NCI-H446 (cell line): ENCODE results near the gene COL1A1.
A peak's percentile ranks its signal among the peaks of the same experiment; 100 is the strongest.

Experiments
- DNase-seq, 2 experiments: peaks; one replicate each; lab custom pipeline; 2025; lab: John Stamatoyannopoulos, UW

Gene COL1A1

GRCh38 chr17:50172130-50172529 lies 29.3 kb downstream of the COL1A1 start:
- DNase-seq: no peak

DNA sequence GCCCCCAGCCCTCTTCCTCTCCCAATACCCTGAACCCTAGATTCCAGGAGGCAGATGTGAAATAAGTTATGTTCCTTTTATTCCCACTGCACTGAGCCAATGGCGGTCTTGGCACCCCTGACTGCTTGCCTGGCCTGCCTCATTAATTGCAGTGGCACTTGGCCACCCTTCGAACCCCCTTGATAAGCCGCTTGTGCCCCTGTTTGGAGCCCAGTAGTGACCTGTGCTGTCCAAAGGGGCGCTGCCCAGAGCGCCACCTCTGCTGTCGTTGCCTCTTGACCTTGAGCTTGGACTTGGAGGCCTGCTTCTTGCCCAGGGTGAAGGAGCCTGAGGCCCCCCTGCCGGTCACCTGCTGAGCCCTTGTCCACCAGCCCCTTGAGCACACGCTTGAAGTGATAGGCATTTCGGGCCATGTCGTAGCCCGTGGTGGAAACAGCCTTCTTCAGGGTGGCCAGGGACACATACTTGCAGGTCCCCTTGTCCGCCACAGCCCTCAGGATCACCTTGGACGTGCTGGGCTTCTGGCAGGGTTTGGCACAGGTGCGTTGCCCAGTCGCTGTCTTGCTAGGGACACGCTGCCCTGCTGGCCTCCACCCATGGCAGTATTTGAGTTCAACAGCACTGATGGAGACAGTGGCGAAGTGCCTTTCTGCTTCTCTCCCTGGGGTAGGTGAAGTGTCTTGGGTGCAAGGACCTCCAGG lies 29.9 kb downstream of the COL1A1 start:
- no peak for DNase-seq

- DNase-seq: no peak
Observed at GRCh38 chr17:50170662-50171370, 30.6 kb downstream of the COL1A1 start.

DNA sequence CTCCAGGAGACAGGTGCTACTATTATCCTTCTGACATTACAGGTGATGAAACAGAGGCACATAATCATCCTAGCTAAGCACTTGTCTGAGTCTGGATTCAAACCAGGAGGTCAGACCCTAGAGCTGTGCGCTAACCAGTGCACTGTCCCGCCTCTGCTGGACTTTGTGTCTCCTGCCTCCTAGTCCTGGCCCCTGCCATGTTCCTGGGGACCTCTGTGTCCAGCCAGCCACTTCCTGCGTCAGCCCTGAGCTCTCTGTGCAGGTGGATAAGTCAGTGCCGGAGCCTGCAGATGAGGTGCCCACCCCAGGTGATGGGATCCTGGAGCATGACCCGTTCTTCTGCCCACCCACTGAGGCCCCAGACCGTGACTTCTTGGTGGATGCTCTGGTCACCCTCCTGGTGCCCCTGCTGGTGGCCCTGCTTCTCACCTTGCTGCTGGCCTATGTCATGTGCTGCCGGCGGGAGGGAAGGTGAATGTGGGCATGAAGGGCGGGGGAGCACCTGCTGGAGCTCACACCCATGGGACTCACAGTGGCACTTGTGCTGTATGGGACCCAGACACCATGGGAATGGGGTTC lies 31.5 kb downstream of the COL1A1 start:
- DNase-seq: no peak

GRCh38 chr17:50169121-50169764 lies 32.2 kb downstream of the COL1A1 start:
- peak in 1 of 2 experiments; percentile 43 for DNase-seq

DNA sequence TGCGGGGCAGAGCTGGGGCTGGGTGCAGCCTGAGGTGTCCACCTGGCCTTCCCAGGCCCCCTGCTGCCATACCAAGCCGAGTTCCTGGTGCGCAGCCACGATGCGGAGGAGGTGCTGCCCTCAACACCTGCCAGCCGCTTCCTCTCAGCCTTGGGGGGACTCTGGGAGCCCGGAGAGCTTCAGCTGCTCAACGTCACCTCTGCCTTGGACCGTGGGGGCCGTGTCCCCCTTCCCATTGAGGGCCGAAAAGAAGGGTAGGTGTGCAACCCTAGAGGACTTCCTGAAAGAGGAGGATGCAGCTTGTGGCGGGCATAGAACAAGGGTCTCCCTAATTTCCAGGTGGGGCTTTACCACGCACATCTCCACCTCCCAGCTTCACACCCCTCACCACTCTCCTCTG lies 33.1 kb downstream of the COL1A1 start:
- no peak for DNase-seq

DNA sequence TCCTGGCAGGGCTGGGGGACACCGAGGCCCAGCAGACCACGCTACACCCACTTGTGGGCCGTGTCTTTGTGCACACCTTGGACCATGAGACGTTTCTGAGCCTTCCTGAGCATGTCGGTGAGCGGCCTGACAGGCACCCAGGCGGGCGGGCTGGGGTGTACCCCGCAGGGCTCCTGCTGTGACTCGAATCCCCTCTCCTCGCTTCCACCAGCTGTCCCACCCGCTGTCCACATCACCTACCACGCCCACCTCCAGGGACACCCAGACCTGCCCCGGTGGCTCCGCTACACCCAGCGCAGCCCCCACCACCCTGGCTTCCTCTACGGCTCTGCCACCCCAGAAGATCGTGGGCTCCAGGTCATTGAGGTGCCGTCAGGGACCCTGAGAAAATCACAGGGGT lies 34.1 kb downstream of the COL1A1 start:
- no peak for DNase-seq

GRCh38 chr17:50166518-50167181 lies 34.8 kb downstream of the COL1A1 start:
- DNase-seq: no peak

- DNase-seq: no peak
Observed at GRCh38 chr17:50165867-50166517, 35.4 kb downstream of the COL1A1 start, which contains the start of gene SGCA. SGCA (plus strand) TSS chr17:50166005; CDS start chr17:50166041, 36 bp downstream.

DNA sequence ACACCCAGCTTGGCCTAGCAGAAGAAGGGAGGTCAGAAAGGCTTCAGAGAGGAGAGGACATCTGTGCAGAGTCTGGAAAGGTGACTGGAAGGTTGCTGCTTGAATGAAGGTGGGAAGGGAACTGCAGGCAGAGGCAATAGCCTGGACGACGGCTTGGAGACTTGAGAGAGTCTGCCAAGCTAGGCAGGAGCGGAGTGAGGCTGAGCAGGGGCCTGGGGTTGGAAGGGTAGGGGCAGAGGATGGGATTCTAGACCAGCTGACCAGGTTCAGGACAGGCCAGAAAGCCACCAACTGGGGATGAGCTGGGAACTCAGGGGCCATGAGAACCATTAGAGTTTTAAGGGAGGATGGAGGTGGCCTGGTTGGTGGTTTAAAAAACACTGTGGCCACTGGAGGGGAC lies 36.0 kb downstream of the COL1A1 start:
- no peak for DNase-seq

DNA sequence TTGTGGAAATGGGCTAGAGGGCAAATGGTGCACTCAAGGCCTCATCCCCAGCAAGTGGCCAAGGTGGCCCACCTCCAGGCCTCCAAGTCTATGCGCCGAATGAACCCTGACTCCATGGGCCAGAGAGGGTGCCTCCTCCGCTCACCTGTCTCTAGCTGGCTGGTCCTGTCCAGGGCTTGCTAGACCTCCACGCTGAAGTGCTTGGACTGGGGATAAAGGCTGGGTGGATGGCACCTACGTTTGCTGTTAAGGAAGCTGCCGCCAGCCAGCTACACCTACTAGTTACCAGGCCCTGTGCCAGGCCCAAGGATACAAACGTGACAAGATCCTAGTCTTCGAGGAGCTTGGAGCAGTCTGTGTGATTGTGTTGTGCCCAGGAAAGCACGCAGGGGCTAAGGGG lies 36.4 kb downstream of the COL1A1 start:
- DNase-seq: no peak

GRCh38 chr17:50164697-50164988 lies 36.8 kb downstream of the COL1A1 start:
- no peak for DNase-seq

DNA sequence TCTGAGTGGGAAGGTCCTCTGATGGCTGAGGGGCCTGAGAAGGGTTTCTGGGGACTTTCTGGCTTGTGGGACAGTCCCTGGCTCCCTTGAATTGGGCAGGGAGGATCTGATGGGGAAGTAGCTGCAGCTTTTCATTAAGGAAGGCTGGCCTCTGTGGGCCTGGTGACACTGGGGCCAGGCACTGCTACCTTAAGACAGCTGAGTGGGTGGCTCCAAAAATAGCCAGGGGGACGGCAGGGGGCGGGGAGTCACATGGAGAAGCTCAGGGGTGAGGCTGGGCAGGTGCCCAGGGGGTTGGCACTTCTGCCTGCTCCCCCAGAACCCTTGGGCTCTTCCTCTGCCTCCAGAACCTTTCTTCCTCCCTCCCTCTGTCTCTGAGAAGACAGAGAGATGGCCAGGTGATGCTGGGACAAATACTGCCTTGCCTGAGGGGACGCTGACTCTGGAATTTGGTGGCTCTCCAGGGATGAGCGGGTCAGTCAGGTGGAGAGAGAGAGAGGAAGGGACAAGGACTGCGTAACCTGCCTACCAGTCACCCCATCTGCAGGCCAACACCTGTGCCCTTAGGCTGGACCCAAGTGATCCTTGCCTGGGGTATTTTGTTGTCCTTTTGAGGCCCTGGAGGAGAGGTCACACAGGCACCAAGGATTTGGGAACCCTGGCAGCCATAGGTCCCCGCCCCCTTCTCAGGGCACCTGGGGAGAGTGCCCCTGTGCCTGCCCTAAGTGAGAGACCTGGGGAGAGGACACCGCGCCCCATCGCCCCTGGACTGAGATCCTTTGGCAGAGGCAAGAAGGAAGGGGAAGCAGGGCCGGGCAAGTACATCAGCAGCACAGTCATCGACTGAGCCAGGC lies 37.4 kb downstream of the COL1A1 start:
- no peak for DNase-seq

DNA sequence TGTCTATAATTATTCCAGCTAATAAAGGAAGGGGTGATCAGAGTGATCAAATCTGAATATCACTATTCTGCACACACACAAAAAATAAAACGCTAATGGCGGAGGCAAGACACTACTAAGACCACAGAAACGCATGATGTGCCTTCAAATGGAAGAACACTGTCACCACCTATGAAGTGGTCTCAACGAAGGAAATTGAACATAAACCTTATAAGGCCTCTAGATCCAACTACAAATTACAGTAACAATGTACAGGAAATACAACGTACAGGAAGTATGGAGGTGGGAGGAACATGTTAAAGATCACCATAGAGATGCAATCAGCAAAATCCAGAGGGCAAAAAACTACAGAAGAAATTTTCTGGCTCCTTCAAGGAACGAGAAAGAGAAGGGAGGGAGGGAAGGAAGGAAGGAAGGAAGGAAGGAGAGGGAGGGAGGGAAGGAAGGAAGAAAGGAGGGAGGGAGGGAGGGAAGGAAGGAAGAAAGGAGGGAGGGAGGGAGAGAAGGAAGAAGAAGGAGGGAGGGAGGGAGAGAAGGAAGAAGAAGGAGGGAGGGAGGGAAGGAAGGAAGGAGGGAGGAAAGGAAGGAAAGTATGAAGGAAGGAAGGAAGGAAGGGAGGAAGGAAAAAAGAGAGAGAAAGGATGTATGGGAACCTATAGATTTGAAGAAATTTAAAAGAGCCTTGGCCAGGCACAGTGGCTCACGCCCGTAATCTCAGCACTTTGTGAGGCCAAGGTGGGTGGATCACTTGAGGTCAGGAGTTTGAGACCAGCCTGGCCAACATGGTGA lies 38.8 kb downstream of the COL1A1 start:
- DNase-seq: no peak

- no peak for DNase-seq
Observed at GRCh38 chr17:50161911-50162288, 39.5 kb downstream of the COL1A1 start.

- DNase-seq: peak; percentile 78 to 95
Observed at GRCh38 chr17:50161023-50161910, 40.2 kb downstream of the COL1A1 start.

DNA sequence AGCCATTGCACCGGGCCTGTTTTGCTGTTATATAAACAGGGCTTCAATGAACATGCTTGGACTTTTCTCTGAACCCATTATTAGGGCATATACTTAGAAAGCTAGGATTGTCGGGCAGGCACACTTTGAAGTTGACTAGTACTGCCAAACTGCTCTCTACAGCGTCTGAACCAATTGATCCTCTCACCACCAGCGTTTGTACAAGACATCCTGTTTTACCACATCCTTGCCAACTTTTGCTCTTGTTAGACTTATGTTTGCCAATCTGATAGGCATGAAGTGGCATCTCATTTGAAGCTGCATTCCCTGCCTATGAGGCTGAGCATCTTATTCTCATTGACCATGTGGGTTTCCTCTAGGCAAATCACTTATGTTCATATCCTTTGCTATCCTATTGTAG lies 43.5 kb downstream of the COL1A1 start:
- DNase-seq: no peak

GRCh38 chr17:50155115-50155819 lies 46.2 kb downstream of the COL1A1 start:
- no peak for DNase-seq
